ENCODE results near the gene TFF3. TPM values are rescaled to one million over a fixed set of nuclear protein-coding genes. Genes with fewer than 3 reads are reported as not detected.

TFF3 gene
- total RNA-seq, 1 experiment from 2014 or later = not detected

DNA sequence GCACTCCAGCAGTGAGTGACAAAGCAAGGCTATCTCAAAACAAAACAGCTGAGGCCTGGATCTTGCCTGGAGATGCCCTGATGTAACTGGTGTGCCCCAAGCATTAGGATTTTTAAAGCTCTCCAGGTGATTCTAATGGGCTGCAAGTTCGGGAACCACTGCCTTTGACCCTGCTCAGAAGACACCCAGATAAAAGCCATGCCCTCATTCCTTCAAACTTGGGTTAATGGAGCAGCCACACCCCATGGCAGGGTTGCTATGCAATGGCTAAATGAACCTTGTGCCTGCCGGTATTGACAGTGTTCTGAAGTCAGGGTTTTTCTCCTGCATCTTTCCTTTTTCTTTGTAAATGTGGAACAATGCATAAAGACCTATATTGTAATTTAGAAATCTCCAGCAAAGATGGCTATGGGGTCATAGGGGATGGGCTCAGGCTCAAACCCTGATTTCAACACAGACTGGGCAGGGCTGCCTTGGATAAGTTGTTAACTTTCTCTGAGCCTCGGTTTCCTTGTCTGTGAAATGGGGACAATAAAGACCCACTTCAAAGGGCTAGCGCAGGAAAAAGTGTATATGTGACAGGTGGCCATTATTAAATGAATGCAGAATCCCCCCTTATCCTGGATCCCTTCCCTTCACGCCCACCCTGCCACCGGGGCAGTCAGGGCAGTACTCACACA lies 453 bp downstream of the TFF3 start:
- H4K20me1 ChIP-seq (ENCODE audit: insufficient read depth) = no peaks in the 10 kb centered on the region
- TF ChIP-seq, protein P1, sequence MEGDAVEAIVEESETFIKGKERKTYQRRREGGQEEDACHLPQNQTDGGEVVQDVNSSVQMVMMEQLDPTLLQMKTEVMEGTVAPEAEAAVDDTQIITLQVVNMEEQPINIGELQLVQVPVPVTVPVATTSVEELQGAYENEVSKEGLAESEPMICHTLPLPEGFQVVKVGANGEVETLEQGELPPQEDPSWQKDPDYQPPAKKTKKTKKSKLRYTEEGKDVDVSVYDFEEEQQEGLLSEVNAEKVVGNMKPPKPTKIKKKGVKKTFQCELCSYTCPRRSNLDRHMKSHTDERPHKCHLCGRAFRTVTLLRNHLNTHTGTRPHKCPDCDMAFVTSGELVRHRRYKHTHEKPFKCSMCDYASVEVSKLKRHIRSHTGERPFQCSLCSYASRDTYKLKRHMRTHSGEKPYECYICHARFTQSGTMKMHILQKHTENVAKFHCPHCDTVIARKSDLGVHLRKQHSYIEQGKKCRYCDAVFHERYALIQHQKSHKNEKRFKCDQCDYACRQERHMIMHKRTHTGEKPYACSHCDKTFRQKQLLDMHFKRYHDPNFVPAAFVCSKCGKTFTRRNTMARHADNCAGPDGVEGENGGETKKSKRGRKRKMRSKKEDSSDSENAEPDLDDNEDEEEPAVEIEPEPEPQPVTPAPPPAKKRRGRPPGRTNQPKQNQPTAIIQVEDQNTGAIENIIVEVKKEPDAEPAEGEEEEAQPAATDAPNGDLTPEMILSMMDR (conservative IDR thresholded peaks at IDR 0.05) = no peak
- TF ChIP-seq EZH2 (IDR thresholded peaks at IDR 0.05; ENCODE audit: low read depth) = no peak
- no peaks in the 10 kb centered on the region for H3K79me2 ChIP-seq (ENCODE audit: low read depth)
- H3K27me3 ChIP-seq (ENCODE audit: insufficient read depth, low read depth) = no peaks in the 10 kb centered on the region
- no peak overlapping the region for H2AFZ ChIP-seq
- H3K27ac ChIP-seq = no peak overlapping the region
- no peaks in the 10 kb centered on the region for H3K9me2 ChIP-seq (ENCODE audit: insufficient read depth)
- no TSS peak for BruUV-seq (replicated peaks)
- ChIA-PET POLR2A (ENCODE audit: unreplicated experiment) (no interaction called here), CTCF (interaction anchor here (0.5 kb wide), 1 partner anchor 141 kb away, joined by 3 read pairs; no protein-coding TSS in a partner anchor)
- no peaks in the 10 kb centered on the region for H3K36me3 ChIP-seq (ENCODE audit: low read depth)
- no peak overlapping the region for H3K4me2 ChIP-seq
- H3F3A ChIP-seq (ENCODE audit: insufficient read depth, low read depth) = no peaks in the 10 kb centered on the region
- H3K4me3 ChIP-seq = no peak overlapping the region
- no peaks in the 10 kb centered on the region for H3K9me3 ChIP-seq (ENCODE audit: insufficient read depth, low read depth)
- DNase-seq = no peak
- no peaks in the 10 kb centered on the region for H3K4me1 ChIP-seq (replicated peaks; ENCODE audit: insufficient read depth)
- intact Hi-C loops (cut with micrococcal nuclease; ENCODE audit: unreplicated experiment) = no loop called here

DNA sequence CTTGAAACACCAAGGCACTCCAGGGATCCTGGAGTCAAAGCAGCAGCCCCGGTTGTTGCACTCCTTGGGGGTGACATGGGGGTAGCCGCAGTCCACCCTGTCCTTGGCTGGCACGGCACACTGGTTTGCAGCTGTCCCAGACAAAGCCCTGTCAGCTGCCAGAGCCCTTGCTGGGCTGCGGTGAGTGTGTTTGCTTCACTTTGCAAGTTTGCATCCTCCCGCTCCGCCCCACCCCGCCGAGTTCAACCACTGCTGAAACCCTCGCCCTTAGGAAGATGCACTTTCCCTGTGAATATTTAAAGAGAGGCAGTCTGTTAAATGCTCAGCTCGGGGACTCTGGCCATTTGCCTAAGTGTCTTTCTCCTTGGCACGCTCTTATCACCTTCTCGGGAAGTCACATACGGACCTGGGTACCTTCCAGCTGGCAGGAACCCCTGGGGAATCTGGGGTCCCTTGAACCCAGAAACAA lies 1.7 kb downstream of the TFF3 start:
- Histone ChIP-seq H3K4me1 (replicated peaks; ENCODE audit: insufficient read depth) (no peaks in the 10 kb centered on the region), H3K9me3 (ENCODE audit: insufficient read depth, low read depth) (no peaks in the 10 kb centered on the region), H3K27me3 (ENCODE audit: insufficient read depth, low read depth) (no peaks in the 10 kb centered on the region), H3K36me3 (ENCODE audit: low read depth) (no peaks in the 10 kb centered on the region), H3F3A (ENCODE audit: insufficient read depth, low read depth) (no peaks in the 10 kb centered on the region), H3K79me2 (ENCODE audit: low read depth) (no peaks in the 10 kb centered on the region), H4K20me1 (ENCODE audit: insufficient read depth) (no peaks in the 10 kb centered on the region), H3K4me3 (no peak overlapping the region), H3K27ac (no peak overlapping the region), H3K4me2 (no peak overlapping the region), H2AFZ (no peak overlapping the region), H3K9me2 (ENCODE audit: insufficient read depth) (no peaks in the 10 kb centered on the region)
- CTCF ChIA-PET = no interaction called here
- BruUV-seq (replicated peaks) = no TSS peak
- no peak for DNase-seq
- TF ChIP-seq EZH2 (IDR thresholded peaks at IDR 0.05; ENCODE audit: low read depth) = no peak
- TF ChIP-seq, protein P1 (conservative IDR thresholded peaks at IDR 0.05) = no peak
- POLR2A ChIA-PET (ENCODE audit: unreplicated experiment) = interaction anchor here (0.7 kb wide), 1 partner anchor 1070 kb away, joined by 3 read pairs; no protein-coding TSS in a partner anchor
- intact Hi-C loops (cut with micrococcal nuclease; ENCODE audit: unreplicated experiment) = no loop called here

DNA sequence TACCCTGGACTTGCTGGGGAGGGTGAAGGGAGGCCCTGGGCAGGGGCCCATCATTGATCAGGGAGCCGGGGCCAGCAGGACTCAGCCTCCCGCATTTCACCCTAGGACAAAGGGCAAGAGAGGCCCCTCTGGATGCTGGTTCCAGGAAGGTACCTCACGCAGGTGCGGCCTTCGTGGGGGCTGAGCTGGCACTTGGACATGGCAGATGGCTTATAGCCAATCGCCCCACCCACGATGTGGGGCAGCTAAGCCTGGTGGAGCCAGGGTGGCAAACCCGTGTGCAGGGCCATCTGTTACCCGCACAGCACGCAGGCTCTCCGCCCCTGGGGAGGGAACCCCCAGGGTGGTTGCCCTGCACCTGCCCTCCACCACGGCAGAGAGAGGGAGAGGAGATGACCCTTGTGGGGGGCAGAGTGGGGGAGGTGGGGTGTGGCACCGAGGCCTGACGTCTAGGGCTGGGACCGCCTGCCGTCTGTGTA lies 2.5 kb downstream of the TFF3 start:
- no peaks in the 10 kb centered on the region for H3K36me3 ChIP-seq (ENCODE audit: low read depth)
- H3K27me3 ChIP-seq (ENCODE audit: insufficient read depth, low read depth) = no peaks in the 10 kb centered on the region
- no peak overlapping the region for H3K27ac ChIP-seq
- ChIA-PET POLR2A (ENCODE audit: unreplicated experiment) (no interaction called here), CTCF (no interaction called here)
- DNase-seq = no peak
- H2AFZ ChIP-seq = no peak overlapping the region
- no peaks in the 10 kb centered on the region for H3K9me2 ChIP-seq (ENCODE audit: insufficient read depth)
- H3K4me1 ChIP-seq (replicated peaks; ENCODE audit: insufficient read depth) = no peaks in the 10 kb centered on the region
- no peaks in the 10 kb centered on the region for H3K9me3 ChIP-seq (ENCODE audit: insufficient read depth, low read depth)
- H3F3A ChIP-seq (ENCODE audit: insufficient read depth, low read depth) = no peaks in the 10 kb centered on the region
- H3K4me2 ChIP-seq = no peak overlapping the region
- H3K4me3 ChIP-seq = no peak overlapping the region
- BruUV-seq (replicated peaks) = no TSS peak
- H4K20me1 ChIP-seq (ENCODE audit: insufficient read depth) = no peaks in the 10 kb centered on the region
- TF ChIP-seq EZH2 (IDR thresholded peaks at IDR 0.05; ENCODE audit: low read depth) = no peak
- TF ChIP-seq, protein P1 (conservative IDR thresholded peaks at IDR 0.05) = no peak
- no peaks in the 10 kb centered on the region for H3K79me2 ChIP-seq (ENCODE audit: low read depth)
- intact Hi-C loops (cut with micrococcal nuclease; ENCODE audit: unreplicated experiment) = no loop called here
